Astrocyte of the spinal cord (primary cell): ENCODE data around the gene RAX.

ENCODE experiments used
- DNase-seq: peaks from one replicate; pipeline ENCODE4 v3.0.0; 2011; ENCODE audit warnings: low read depth, low spot score
- H3K4me3 ChIP-seq: 2 replicates; pipeline ENCODE4 v1.5.1; 2011; ENCODE audit warnings: low read depth, mild to moderate bottlenecking, low read length, moderate library complexity
- in situ Hi-C: cut with HindIII; loops from 2 replicates; pipeline ENCODE4 v1.10.0; 2017; ENCODE audit warnings: low sequenced_read_pairs
- TF ChIP-seq, protein P1 (sequence below): IDR thresholded peaks from 2 replicates; pipeline ENCODE4 v1.5.1; 2012; ENCODE audit warnings: low read depth, mild to moderate bottlenecking, low read length, inconsistent platforms

Gene RAX

GRCh38 chr18:59275406-59275949, 2.2 kb upstream of the RAX start:
- no peak overlapping the region for H3K4me3 ChIP-seq
- TF ChIP-seq, protein P1, sequence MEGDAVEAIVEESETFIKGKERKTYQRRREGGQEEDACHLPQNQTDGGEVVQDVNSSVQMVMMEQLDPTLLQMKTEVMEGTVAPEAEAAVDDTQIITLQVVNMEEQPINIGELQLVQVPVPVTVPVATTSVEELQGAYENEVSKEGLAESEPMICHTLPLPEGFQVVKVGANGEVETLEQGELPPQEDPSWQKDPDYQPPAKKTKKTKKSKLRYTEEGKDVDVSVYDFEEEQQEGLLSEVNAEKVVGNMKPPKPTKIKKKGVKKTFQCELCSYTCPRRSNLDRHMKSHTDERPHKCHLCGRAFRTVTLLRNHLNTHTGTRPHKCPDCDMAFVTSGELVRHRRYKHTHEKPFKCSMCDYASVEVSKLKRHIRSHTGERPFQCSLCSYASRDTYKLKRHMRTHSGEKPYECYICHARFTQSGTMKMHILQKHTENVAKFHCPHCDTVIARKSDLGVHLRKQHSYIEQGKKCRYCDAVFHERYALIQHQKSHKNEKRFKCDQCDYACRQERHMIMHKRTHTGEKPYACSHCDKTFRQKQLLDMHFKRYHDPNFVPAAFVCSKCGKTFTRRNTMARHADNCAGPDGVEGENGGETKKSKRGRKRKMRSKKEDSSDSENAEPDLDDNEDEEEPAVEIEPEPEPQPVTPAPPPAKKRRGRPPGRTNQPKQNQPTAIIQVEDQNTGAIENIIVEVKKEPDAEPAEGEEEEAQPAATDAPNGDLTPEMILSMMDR: no peak
- in situ Hi-C loops: no loop called here
- no peak for DNase-seq

DNA sequence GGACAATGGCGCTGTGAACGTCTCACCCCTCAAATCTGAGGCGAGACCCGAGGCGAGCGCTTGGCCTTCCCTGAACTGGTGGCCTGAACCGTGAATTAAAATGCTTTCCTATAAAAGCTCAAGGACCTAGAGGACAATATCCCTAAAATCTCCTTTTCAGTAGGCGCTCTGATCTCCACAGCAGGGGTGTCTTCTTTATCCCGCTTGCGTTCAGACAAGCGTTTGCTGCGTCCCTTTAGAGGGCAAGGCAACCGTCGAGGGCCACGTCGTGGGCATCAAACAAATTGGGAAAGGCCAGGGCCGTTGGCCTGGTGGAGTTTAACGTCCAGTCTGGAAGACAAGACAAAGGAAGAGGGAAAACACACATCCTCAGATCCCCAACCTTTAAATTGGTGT, 1.3 kb upstream of the RAX start:
- in situ Hi-C loops: no loop called here
- TF ChIP-seq, protein P1: no peak

DNA sequence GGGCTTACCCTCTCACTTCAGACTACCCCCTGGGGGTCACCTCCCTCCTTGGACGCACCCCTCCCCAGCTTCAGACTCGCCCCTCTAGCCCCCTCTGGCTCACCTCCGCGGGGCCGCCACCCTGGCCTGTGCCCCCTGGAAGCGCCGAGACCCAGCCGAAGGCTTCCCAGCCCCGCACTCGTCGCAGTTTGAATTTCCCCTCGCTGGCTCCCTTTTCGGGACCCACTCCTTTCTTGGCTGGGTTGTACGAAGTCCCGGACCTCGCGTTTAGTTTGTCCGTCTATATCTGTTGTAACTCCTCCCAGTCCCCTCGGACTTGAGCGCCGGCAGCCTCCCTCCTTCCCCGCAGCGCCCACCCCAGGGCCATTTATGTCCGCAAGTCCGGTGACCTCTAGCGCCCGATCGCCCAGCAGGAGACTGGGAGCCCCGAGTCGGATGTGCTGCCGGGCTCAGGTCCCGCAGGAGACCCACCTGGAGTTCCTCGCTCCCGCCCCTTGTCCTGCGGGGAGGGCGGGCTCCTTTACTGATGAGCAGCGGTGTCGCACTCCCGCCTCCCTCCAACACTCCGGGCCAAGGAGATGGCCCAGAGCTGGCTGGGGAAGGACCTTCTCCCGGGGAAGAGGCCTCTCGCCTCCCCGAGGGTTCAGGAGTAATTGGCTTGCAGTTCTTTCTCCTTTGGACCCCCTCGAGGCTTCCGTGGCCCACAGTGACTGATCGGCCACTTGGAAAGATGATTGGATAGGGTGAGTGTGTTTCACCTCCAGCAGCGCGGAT, 692 bp upstream of the RAX start:
- in situ Hi-C loops: no loop called here
- no peak overlapping the region for H3K4me3 ChIP-seq
- TF ChIP-seq, protein P1: no peak
- DNase-seq: no peak

More for the DNA sequence above, 1.3 kb upstream of the RAX start:
- H3K4me3 ChIP-seq: no peak overlapping the region
- no peak for DNase-seq

DNA sequence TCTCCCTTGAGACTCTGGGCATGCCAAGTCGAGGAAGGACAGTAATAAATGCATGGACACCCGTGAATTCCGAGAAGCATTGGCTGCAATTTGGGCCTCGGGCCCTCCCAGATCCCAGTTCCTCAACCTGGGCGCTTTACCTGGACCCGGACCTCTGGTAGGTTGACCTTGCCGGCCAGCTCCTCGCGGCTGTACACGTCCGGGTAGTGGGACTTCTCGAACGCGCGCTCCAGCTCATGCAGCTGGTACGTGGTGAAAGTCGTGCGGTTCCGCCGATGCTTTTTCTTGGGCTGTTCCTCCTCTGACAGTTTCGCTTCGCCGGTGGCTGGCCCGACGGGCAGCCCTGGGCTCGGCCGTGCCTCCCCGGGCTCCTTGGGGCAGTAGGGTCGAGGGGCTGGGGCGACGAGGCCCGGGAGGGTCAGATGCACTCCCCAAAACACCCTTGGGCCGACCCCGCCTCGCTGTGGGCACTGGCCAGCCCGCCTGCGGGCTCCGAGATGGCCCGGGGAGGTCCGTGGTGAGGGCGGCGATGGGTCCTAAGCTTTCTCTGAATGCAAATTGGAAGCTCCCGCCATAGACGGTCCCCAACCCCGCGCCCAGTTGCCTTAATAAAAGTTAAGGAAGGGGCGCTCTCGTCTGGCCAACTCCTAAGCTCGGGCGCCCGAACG, 899 bp downstream of the RAX start:
- in situ Hi-C loops: no loop called here
- DNase-seq: no peak
- no peak overlapping the region for H3K4me3 ChIP-seq
- TF ChIP-seq, protein P1: no peak

DNA sequence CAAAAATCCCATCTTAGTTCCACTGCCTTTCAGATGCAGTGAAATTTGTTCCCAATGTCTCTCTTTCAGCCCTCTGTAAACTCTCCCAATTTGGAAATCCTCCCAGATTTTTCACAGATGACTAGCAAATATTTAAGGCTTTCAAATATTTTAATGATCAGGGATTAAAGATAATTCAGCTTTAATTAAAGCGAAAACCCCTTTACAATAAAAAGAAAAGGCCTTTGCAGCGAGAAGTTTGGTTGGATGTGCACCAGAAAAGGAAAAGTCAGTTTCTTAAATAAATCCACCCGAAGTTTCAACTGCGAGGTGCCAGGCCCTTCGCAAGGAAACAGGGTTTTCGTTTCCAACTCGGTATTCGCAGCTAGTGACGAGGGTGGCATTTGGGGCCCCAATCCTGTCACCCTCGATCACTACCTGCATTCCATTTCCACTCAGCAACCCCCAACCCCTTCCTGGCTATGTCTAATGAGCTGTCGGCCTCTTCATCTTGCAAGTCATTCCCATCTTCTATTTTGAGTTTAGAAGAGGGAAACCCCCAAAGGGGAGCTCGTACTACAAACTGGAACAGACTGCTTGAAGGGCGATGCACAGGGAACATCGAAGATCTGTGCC, 1.5 kb downstream of the RAX start:
- TF ChIP-seq, protein P1: no peak
- in situ Hi-C loops: no loop called here
- no peak overlapping the region for H3K4me3 ChIP-seq
- no peak for DNase-seq

GRCh38 chr18:59270689-59271257, 2.5 kb downstream of the RAX start:
- TF ChIP-seq, protein P1: no peak
- in situ Hi-C loops: no loop called here
- H3K4me3 ChIP-seq: no peak overlapping the region
- no peak for DNase-seq
